HepG2 (cell line): Measurements from ENCODE around the gene ZNF687. TPM values are rescaled to one million over a fixed set of nuclear protein-coding genes. Genes with fewer than 3 reads are reported as not detected.

Experiments used
- ATAC-seq: fragments of 200-7000 bp; cut with Tn5 transposase; 3 replicates; pipeline ENCODE4 v1.9.1; 2020; ENCODE audit warnings: mild to moderate bottlenecking, moderate library complexity
- BruUV-seq: library from RNA; stranded (reverse); fragments of 400-500 nt; replicated peaks from 2 replicates; lab custom pipeline; 2021; lab: Mats Ljungman, UMichigan
- CTCF ChIA-PET: fragments of 300-600 bp; formaldehyde crosslinking; extraction: SDS; loops from one replicate; lab custom pipeline; 2021; ENCODE audit warnings: low total read pairs, inconsistent platforms, low intra/inter-chr PET ratio; lab: Yijun Ruan, JAX
- POLR2A ChIA-PET: fragments of 350-600 bp; sonication (Branson Sonifier 250); formaldehyde crosslinking; loops from one replicate; lab custom pipeline; 2020; ENCODE audit warnings: antibody characterized with exemption, inconsistent platforms; lab: Yijun Ruan, JAX
- DNase-seq: peaks from one replicate; pipeline ENCODE4 v3.0.0-alpha.2; 2015; ENCODE audit warnings: low spot score
- FAIRE-seq: peaks from 3 replicates; lab custom pipeline; 2011; peaks lifted over from hg19 to GRCh38; lab: Jason Lieb, UNC
- H2AFZ ChIP-seq: one replicate; pipeline ENCODE4 v1.6.1; 2011; ENCODE audit warnings: low read length, inconsistent platforms
- H3K27ac ChIP-seq: fragments of 300-600 bp; 3 replicates; pipeline ENCODE4 v1.8.0; 2011; ENCODE audit warnings: mixed run types, mild to moderate bottlenecking, mixed read lengths, low read length, inconsistent platforms; ENCODE audit not compliant: insufficient read depth; ENCODE audit errors: extremely low read length
- H3K27me3 ChIP-seq, 2 experiments: fragments of 200-600 bp in 1 of 2; 2 replicates in 1 of 2; 3 replicates in 1 of 2; pipeline versions ENCODE4 v1.6.0 to v1.8.0; 2011; ENCODE audit warnings: low read length in 2 of 2, mild to moderate bottlenecking in 2 of 2, moderate library complexity in 2 of 2, inconsistent platforms in 1 of 2; ENCODE audit not compliant: insufficient read depth in 2 of 2, control insufficient read depth in 1 of 2
- H3K36me3 ChIP-seq, 2 experiments: fragments of 200-600 bp in 1 of 2; replicated peaks in 1 of 2; 2 replicates in 1 of 2; 3 replicates in 1 of 2; pipeline versions ENCODE4 v1.5.1 to v1.8.0; 2011; ENCODE audit warnings: low read length in 2 of 2, inconsistent platforms in 1 of 2; ENCODE audit not compliant: insufficient read depth in 2 of 2, control insufficient read depth in 1 of 2
- H3K4me1 ChIP-seq: 2 replicates; pipeline ENCODE4 v1.5.1; 2012; ENCODE audit warnings: low read length, inconsistent platforms; ENCODE audit not compliant: insufficient read depth
- H3K4me2 ChIP-seq: 2 replicates; pipeline ENCODE4 v1.6.0; 2011; ENCODE audit warnings: low read depth, low read length, inconsistent platforms
- H3K4me3 ChIP-seq, 3 experiments: fragments of 200-600 bp in 1 of 3; sonication (generic), shearing (Covaris generic) in 1 of 3; replicated peaks in 1 of 3; 2 replicates each; pipeline ENCODE4 v1.5.1; 2011 to 2016; ENCODE audit warnings: low read length in 3 of 3, inconsistent platforms in 2 of 3, low read depth in 2 of 3, mild to moderate bottlenecking in 2 of 3, control low read depth in 1 of 3, mixed read lengths in 1 of 3; ENCODE audit not compliant: insufficient read depth in 1 of 3
- H3K79me2 ChIP-seq: one replicate; pipeline ENCODE4 v1.6.1; 2011; ENCODE audit warnings: low read length, inconsistent platforms; ENCODE audit not compliant: insufficient read depth
- H3K9ac ChIP-seq: 2 replicates; pipeline ENCODE4 v1.6.0; 2011; ENCODE audit warnings: mild to moderate bottlenecking, low read depth, low read length, inconsistent platforms; ENCODE audit not compliant: insufficient read depth
- H3K9me3 ChIP-seq: 2 replicates; pipeline ENCODE4 v1.5.1; 2012; ENCODE audit warnings: mild to moderate bottlenecking, low read length
- H4K20me1 ChIP-seq: 2 replicates; pipeline ENCODE4 v1.6.0; 2011; ENCODE audit warnings: inconsistent platforms, mild to moderate bottlenecking, low read length, moderate library complexity; ENCODE audit not compliant: insufficient read depth
- ATF2 ChIP-seq: sonication (generic); formaldehyde crosslinking; IDR thresholded peaks from 2 replicates; pipeline ENCODE4 v1.4.0; 2020; ENCODE audit warnings: missing genetic modification reagents
- FIP1L1 ChIP-seq: fragments of 200-400 bp; formaldehyde crosslinking; IDR thresholded peaks from 2 replicates; pipeline ENCODE4 v1.6.1; 2018; ENCODE audit warnings: low read depth, mild to moderate bottlenecking, low read length, moderate library complexity, borderline replicate concordance; ENCODE audit not compliant: insufficient read depth
- GATAD2A ChIP-seq: IDR thresholded peaks from 2 replicates; pipeline ENCODE4 v1.6.1; 2016
- HCFC1 ChIP-seq: fragments of 150-350 bp; IDR thresholded peaks from 2 replicates; pipeline ENCODE4 v1.6.1; 2014; ENCODE audit warnings: low read depth, low read length
- HIC2 ChIP-seq: sonication (generic); formaldehyde crosslinking; IDR thresholded peaks from 2 replicates; pipeline ENCODE4 v1.9.0; 2022; ENCODE audit warnings: low read depth, missing genetic modification reagents
- LCORL ChIP-seq, 2 experiments: fragments of 450-650 bp in 1 of 2; sonication (generic) in 1 of 2; formaldehyde crosslinking in 1 of 2; IDR thresholded peaks; 2 replicates each; pipeline versions ENCODE4 v1.5.0 to v1.6.1; 2017 to 2020; ENCODE audit warnings: antibody characterized with exemption in 1 of 2, missing genetic modification reagents in 1 of 2
- NKX3-1 ChIP-seq: sonication (generic); formaldehyde crosslinking; IDR thresholded peaks from 2 replicates; pipeline ENCODE4 v1.5.0; 2020; ENCODE audit warnings: missing genetic modification reagents
- RFXANK ChIP-seq: IDR thresholded peaks from 2 replicates; pipeline ENCODE4 v1.6.1; 2016
- SALL1 ChIP-seq: sonication (generic); formaldehyde crosslinking; IDR thresholded peaks from 2 replicates; pipeline ENCODE4 v1.8.0; 2022; ENCODE audit warnings: mild to moderate bottlenecking, missing genetic modification reagents
- ZNF605 ChIP-seq: sonication (generic); formaldehyde crosslinking; IDR thresholded peaks from 2 replicates; pipeline ENCODE4 v1.8.0; 2022; ENCODE audit warnings: mild to moderate bottlenecking, missing genetic modification reagents
- ZNF609 ChIP-seq: sonication (generic); formaldehyde crosslinking; IDR thresholded peaks from 2 replicates; pipeline ENCODE4 v1.4.0; 2020; ENCODE audit warnings: mild to moderate bottlenecking, missing genetic modification reagents, borderline replicate concordance
- WGBS: methylation state at CpG from one replicate; pipeline ENCODE4 v1.1.6; 2017; ENCODE audit warnings: low lambda C conversion rate; 5-methylcytosine and 5-hydroxymethylcytosine counted together
- in situ Hi-C: cut with HindIII; loops from 2 replicates; pipeline ENCODE4 v1.10.0; 2017; ENCODE audit warnings: low pct_unique_long_range_greater_than_20kb; ENCODE audit not compliant: extremely low pct_ligation_motif_present
- intact Hi-C: fragments of 100-400 bp; cut with micrococcal nuclease; formaldehyde crosslinking; loops from one replicate; pipeline ENCODE4 v1.10.0; 2022; ENCODE audit not compliant: unreplicated experiment
- polyA plus RNA-seq, 8 experiments: library from polyadenylated mRNA; depleted of rRNA in 3 of 8; stranded (reverse) in 7 of 8; unstranded in 1 of 8; fragments of >200 nt; fragmentation: Illumina TruSeq in 4 of 8; extraction: Trizol in 4 of 8; gene quantifications; 2 replicates each; pipeline versions ENCODE4 v1.2.1 to v1.2.3, GENCODE V29; 2011 to 2016; ENCODE audit warnings: low read depth in 4 of 8, missing spikeins in 1 of 8, mixed read lengths in 1 of 8; ENCODE audit not compliant: insufficient read depth in 1 of 8
- total RNA-seq, 5 experiments: library from RNA; depleted of rRNA; stranded (reverse); fragments of >200 nt; fragmentation: Illumina TruSeq; extraction: Trizol; gene quantifications; 2 replicates each; pipeline ENCODE4 v1.2.3, GENCODE V29; 2016; ENCODE audit warnings: low read depth in 1 of 5

ZNF687 gene
- total and polyA plus RNA-seq, 2 of the 13 experiments (the other 11 are each of a cell fraction or from before 2014, with no cell fraction given) = 14.1 to 16.5 TPM

- TF ChIP-seq ATF2 (CRISPR knock-in tag) = no peak
- no peak for TF ChIP-seq RFXANK (CRISPR knock-in tag)
Measured at GRCh38 chr1:151259351-151259750, 22.7 kb upstream of the ZNF687 start (continued).

- Histone ChIP-seq H3K9ac (peak overlapping the region; percentile 48), H3K27me3 (no peaks in the 10 kb centered on the region), H3K4me3 (peak overlapping the region in 1 of 3 experiments; percentile 8; a peak in 1 of 6 replicates), H2AFZ (no peak overlapping the region), H4K20me1 (no peaks in the 10 kb centered on the region), H3K27ac (peak overlapping the region; percentile 83), H3K4me1 (peaks cover 26% of the 10 kb centered on the region), H3K4me2 (peak overlapping the region; percentile 61), H3K79me2 (peaks cover 2% of the 10 kb centered on the region), H3K9me3 (no peaks in the 10 kb centered on the region), H3K36me3 (peaks cover 14 to 47% of the 10 kb centered on the region in 2 experiments)
- ATAC-seq (peak; percentile 96), DNase-seq (peak; percentile 87), FAIRE-seq (peak; percentile 58)
- CTCF ChIA-PET = no interaction called here
- TSS peak; percentile 50 for BruUV-seq
- in situ Hi-C loops (no loop called here), intact Hi-C loops (loop anchor here (1.0 kb wide), 1 partner anchor 11 kb away; the partner anchor contains the start of gene PSMD4)
- WGBS = 59% methylated on average over 13 of the region's 14 CpGs
- POLR2A ChIA-PET = interaction anchor here (0.6 to 6.9 kb wide), 6 partner anchors 10 to 163 kb away, joined by 3 to 67 read pairs (median 12); partner anchors contain the start of genes PSMD4, VPS72 and ZNF687
- no peak for TF ChIP-seq HCFC1
- peak; percentile 54 for TF ChIP-seq GATAD2A (CRISPR knock-in tag)
- 0 out of 2 replicates have a peak, but pooled peaks have one; percentile 22 for TF ChIP-seq SALL1 (CRISPR knock-in tag)
- no peak for TF ChIP-seq LCORL (IDR thresholded peaks at IDR 0.05)
- peak; percentile 64 for TF ChIP-seq LCORL (CRISPR knock-in tag; IDR thresholded peaks at IDR 0.05)
- TF ChIP-seq NKX3-1 (CRISPR knock-in tag) = no peak
- TF ChIP-seq ZNF609 = peak; percentile 19; the same call in 1 of the 2 replicates
- no peak for TF ChIP-seq FIP1L1
- TF ChIP-seq ZNF605 (CRISPR knock-in tag) = 0 out of 2 replicates have a peak, but pooled peaks have one; percentile 25
- no peak for TF ChIP-seq ATF2 (CRISPR knock-in tag)
- peak; percentile 75 for TF ChIP-seq HIC2 (CRISPR knock-in tag)
Measured at GRCh38 chr1:151265446-151266236, 16.5 kb upstream of the ZNF687 start.
